PC-3 (cell line): ENCODE measurements around the gene CHAD. TPM values are rescaled to one million over a fixed set of nuclear protein-coding genes. Genes with fewer than 3 reads are reported as not detected.

Experiments used
- ATAC-seq: fragments of 200-7000 bp; cut with Tn5 transposase; 2 replicates; pipeline ENCODE4 v1.9.1; 2020; ENCODE audit warnings: mild to moderate bottlenecking, moderate library complexity
- BruUV-seq: library from RNA; stranded (reverse); fragments of 400-500 nt; replicated peaks from 2 replicates; lab custom pipeline; 2021; lab: Mats Ljungman, UMichigan
- CTCF ChIA-PET: fragments of 300-600 bp; sonication (Branson Sonifier 250); formaldehyde crosslinking; loops from one replicate; lab custom pipeline; 2022; ENCODE audit warnings: antibody characterized with exemption; lab: Charles Lee
- POLR2A ChIA-PET: fragments of 300-600 bp; sonication (Branson Sonifier 250); formaldehyde crosslinking; loops from one replicate; lab custom pipeline; 2022; ENCODE audit warnings: antibody characterized with exemption; ENCODE audit not compliant: unreplicated experiment; lab: Charles Lee
- DNase-seq: peaks from one replicate; pipeline ENCODE4 v3.0.0-alpha.2; 2015
- H2AFZ ChIP-seq: fragments of 300-600 bp; sonication (generic); 2 replicates; pipeline ENCODE4 v1.6.0; 2016; ENCODE audit warnings: antibody characterized with exemption, low read length
- H3F3A ChIP-seq: fragments of 300-600 bp; sonication (generic); one replicate; pipeline ENCODE4 v1.6.0; 2017; ENCODE audit warnings: antibody characterized with exemption, low read length, control low read depth, mild to moderate bottlenecking; ENCODE audit not compliant: unreplicated experiment
- H3K27ac ChIP-seq: fragments of 300-600 bp; sonication (generic); 2 replicates; pipeline ENCODE4 v1.5.1; 2016; ENCODE audit warnings: mild to moderate bottlenecking, low read length
- H3K27me3 ChIP-seq: fragments of 300-600 bp; sonication (generic); 2 replicates; pipeline ENCODE4 v1.6.1; 2016; ENCODE audit warnings: low read length, mixed read lengths
- H3K36me3 ChIP-seq: fragments of 300-600 bp; sonication (generic); 2 replicates; pipeline ENCODE4 v1.6.1; 2016; ENCODE audit warnings: low read depth, mixed run types, low read length, mixed read lengths
- H3K4me1 ChIP-seq: fragments of 300-600 bp; sonication (generic); 2 replicates; pipeline ENCODE4 v1.5.1; 2016; ENCODE audit warnings: low read length; ENCODE audit not compliant: insufficient read depth
- H3K4me2 ChIP-seq: fragments of 300-600 bp; sonication (generic); 2 replicates; pipeline ENCODE4 v1.6.0; 2016; ENCODE audit warnings: low read length
- H3K4me3 ChIP-seq: fragments of 300-600 bp; sonication (generic); 2 replicates; pipeline ENCODE4 v1.5.1; 2016; ENCODE audit warnings: mild to moderate bottlenecking, low read length, mixed read lengths
- H3K79me2 ChIP-seq: fragments of 300-600 bp; sonication (generic); 2 replicates; pipeline ENCODE4 v1.6.1; 2017; ENCODE audit warnings: low read length, mixed read lengths
- H3K9ac ChIP-seq: fragments of 300-600 bp; sonication (generic); 2 replicates; pipeline ENCODE4 v1.6.0; 2016; ENCODE audit warnings: mild to moderate bottlenecking, low read length
- H3K9me2 ChIP-seq: fragments of 300-600 bp; sonication (generic); replicated peaks from 2 replicates; pipeline ENCODE4 v1.6.1; 2016; ENCODE audit warnings: mixed run types, low read length, mixed read lengths
- H3K9me3 ChIP-seq: fragments of 300-600 bp; sonication (generic); 2 replicates; pipeline ENCODE4 v1.6.1; 2016; ENCODE audit warnings: low read length, mixed read lengths
- H4K20me1 ChIP-seq: fragments of 300-600 bp; sonication (generic); 2 replicates; pipeline ENCODE4 v1.6.1; 2016; ENCODE audit warnings: low read length, mixed read lengths
- CTCF ChIP-seq: fragments of 300-600 bp; sonication (generic); conservative IDR thresholded peaks from 2 replicates; pipeline ENCODE4 v1.5.1; 2017; ENCODE audit warnings: antibody characterized with exemption, low read depth, mild to moderate bottlenecking, low read length
- EZH2 ChIP-seq: fragments of 300-600 bp; sonication (generic); IDR thresholded peaks from one replicate; pipeline ENCODE4 v1.6.1; 2017; ENCODE audit warnings: antibody characterized with exemption, mild to moderate bottlenecking, low read length; ENCODE audit not compliant: unreplicated experiment
- EZH2phosphoT487 ChIP-seq: fragments of 300-600 bp; sonication (generic); IDR thresholded peaks from 2 replicates; pipeline ENCODE4 v1.6.1; 2018; ENCODE audit warnings: mild to moderate bottlenecking, antibody characterized with exemption, low read length, borderline replicate concordance
- intact Hi-C: fragments of 100-400 bp; cut with micrococcal nuclease; formaldehyde crosslinking; loops from 2 replicates; pipeline ENCODE4 v1.9.0; 2023
- total RNA-seq: library from RNA; depleted of rRNA; stranded (reverse); fragments of >200 nt; gene quantifications from 2 replicates; pipeline ENCODE4 v1.2.3, GENCODE V29; 2014

CHAD gene
- total RNA-seq, 1 experiment from 2014 or later: not detected

GRCh38 chr17:50458701-50459676 lies 9.7 kb downstream of the CHAD start:
- TF ChIP-seq CTCF (no peak), EZH2phosphoT487 (no peak), EZH2 (no peak)
- H3K79me2 ChIP-seq: 0 out of 2 replicates have a peak, but pooled peaks cover 4% of the 10 kb centered on the region
- ChIA-PET POLR2A (no interaction called here), CTCF (interaction anchor here (1.0 to 1.5 kb wide), 2 partner anchors 61 to 68 kb away, joined by 3 to 4 read pairs; no protein-coding TSS in a partner anchor)
- no peaks in the 10 kb centered on the region for H3K27me3 ChIP-seq
- no peak overlapping the region for H3K9ac ChIP-seq
- no TSS peak for BruUV-seq
- no peaks in the 10 kb centered on the region for H3K9me2 ChIP-seq
- H3K4me1 ChIP-seq: peaks cover 33% of the 10 kb centered on the region
- no peaks in the 10 kb centered on the region for H3K9me3 ChIP-seq
- intact Hi-C loops: loop anchor here (1.0 to 5.0 kb wide), 2 partner anchors 37 to 62 kb away; partner anchors contain the start of gene LRRC59
- H3K4me3 ChIP-seq: no peak overlapping the region
- H3K36me3 ChIP-seq: no peaks in the 10 kb centered on the region; the same call in 1 of the 2 replicates
- H3K27ac ChIP-seq: peak overlapping the region; percentile 65
- H4K20me1 ChIP-seq: no peaks in the 10 kb centered on the region
- DNase-seq (peak; percentile 98), ATAC-seq (peak; percentile 96)
- H3K4me2 ChIP-seq: peak overlapping the region; percentile 49
- H3F3A ChIP-seq: no peaks in the 10 kb centered on the region
- H2AFZ ChIP-seq: no peak overlapping the region

GRCh38 chr17:50458270-50458669 lies 10.4 kb downstream of the CHAD start:
- DNase-seq (peak; percentile 63), ATAC-seq (peak; percentile 35)
- Histone ChIP-seq H3K36me3 (no peaks in the 10 kb centered on the region; the same call in 1 of the 2 replicates), H3K27ac (peak overlapping the region; percentile 65), H3K4me3 (no peak overlapping the region), H3K4me1 (peaks cover 36% of the 10 kb centered on the region), H3K9me3 (no peaks in the 10 kb centered on the region), H3F3A (no peaks in the 10 kb centered on the region), H2AFZ (no peak overlapping the region), H4K20me1 (no peaks in the 10 kb centered on the region), H3K79me2 (peaks cover 11% of the 10 kb centered on the region; the same call in 1 of the 2 replicates), H3K4me2 (peak overlapping the region; percentile 49), H3K27me3 (no peaks in the 10 kb centered on the region), H3K9ac (no peak overlapping the region), H3K9me2 (no peaks in the 10 kb centered on the region)
- no peak for TF ChIP-seq EZH2
- ChIA-PET CTCF (interaction anchor here (1.0 to 1.5 kb wide), 2 partner anchors 60 to 67 kb away, joined by 3 to 4 read pairs; no protein-coding TSS in a partner anchor), POLR2A (no interaction called here)
- intact Hi-C loops: loop anchor here (5.0 kb wide), 1 partner anchor 36 kb away; no protein-coding TSS in a partner anchor
- BruUV-seq: no TSS peak

GRCh38 chr17:50457621-50458020 lies 11.1 kb downstream of the CHAD start:
- BruUV-seq: no TSS peak
- Histone ChIP-seq H3K4me2 (peak overlapping the region; percentile 49; the same call in 1 of the 2 replicates), H3K4me3 (no peak overlapping the region), H3K9me3 (no peaks in the 10 kb centered on the region), H3K27me3 (no peaks in the 10 kb centered on the region), H3F3A (no peaks in the 10 kb centered on the region), H3K9me2 (no peaks in the 10 kb centered on the region), H3K79me2 (peaks cover 11% of the 10 kb centered on the region; the same call in 1 of the 2 replicates), H4K20me1 (no peaks in the 10 kb centered on the region), H3K9ac (no peak overlapping the region), H3K36me3 (no peaks in the 10 kb centered on the region; the same call in 1 of the 2 replicates), H3K27ac (peak overlapping the region; percentile 65; the same call in 1 of the 2 replicates), H3K4me1 (peaks cover 42% of the 10 kb centered on the region), H2AFZ (no peak overlapping the region)
- DNase-seq (no peak), ATAC-seq (no peak)
- TF ChIP-seq CTCF: no peak
- no peak for TF ChIP-seq EZH2phosphoT487
- TF ChIP-seq EZH2: no peak
- POLR2A ChIA-PET: no interaction called here
- intact Hi-C loops: loop anchor here (5.0 kb wide), 1 partner anchor 35 kb away; no protein-coding TSS in a partner anchor
- CTCF ChIA-PET: interaction anchor here (1.0 to 1.5 kb wide), 2 partner anchors 60 to 66 kb away, joined by 3 to 4 read pairs; no protein-coding TSS in a partner anchor
